Measurements from ENCODE around the gene DNAJB9.

Gene DNAJB9

DNA sequence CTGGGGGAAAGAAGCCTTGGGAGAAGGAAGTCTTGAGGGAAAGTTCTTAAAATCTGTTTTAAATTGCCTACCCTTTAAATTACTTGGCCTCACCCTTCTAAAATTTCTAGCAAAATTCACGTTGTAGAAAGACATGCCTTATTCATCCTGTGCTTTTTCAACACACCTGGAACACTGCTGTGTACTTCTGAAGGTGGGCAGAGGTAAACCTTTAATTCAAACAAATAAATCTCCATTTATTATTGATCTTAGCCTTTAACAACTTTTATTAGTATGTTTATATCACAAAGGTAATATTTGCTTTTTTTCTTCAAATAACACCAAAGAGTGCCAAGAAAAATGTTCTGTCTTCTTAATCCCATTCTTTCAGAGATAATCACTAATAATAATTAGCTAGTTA, 30.7 kb downstream of the DNAJB9 start (continued):
- TF ChIP-seq ZNF629 (tag by site-specific recombination; IDR thresholded peaks at IDR 0.05) (no peak), ZNF404 (tag by site-specific recombination; IDR thresholded peaks at IDR 0.05) (no peak), ZBTB8A (tag by site-specific recombination; IDR thresholded peaks at IDR 0.05) (no peak), ZNF600 (tag by site-specific recombination; IDR thresholded peaks at IDR 0.05) (no peak), YY2 (tag by site-specific recombination; IDR thresholded peaks at IDR 0.05) (no peak)
- TF ChIP-seq, protein P1, sequence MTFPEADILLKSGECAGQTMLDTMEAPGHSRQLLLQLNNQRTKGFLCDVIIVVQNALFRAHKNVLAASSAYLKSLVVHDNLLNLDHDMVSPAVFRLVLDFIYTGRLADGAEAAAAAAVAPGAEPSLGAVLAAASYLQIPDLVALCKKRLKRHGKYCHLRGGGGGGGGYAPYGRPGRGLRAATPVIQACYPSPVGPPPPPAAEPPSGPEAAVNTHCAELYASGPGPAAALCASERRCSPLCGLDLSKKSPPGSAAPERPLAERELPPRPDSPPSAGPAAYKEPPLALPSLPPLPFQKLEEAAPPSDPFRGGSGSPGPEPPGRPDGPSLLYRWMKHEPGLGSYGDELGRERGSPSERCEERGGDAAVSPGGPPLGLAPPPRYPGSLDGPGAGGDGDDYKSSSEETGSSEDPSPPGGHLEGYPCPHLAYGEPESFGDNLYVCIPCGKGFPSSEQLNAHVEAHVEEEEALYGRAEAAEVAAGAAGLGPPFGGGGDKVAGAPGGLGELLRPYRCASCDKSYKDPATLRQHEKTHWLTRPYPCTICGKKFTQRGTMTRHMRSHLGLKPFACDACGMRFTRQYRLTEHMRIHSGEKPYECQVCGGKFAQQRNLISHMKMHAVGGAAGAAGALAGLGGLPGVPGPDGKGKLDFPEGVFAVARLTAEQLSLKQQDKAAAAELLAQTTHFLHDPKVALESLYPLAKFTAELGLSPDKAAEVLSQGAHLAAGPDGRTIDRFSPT (tag by site-specific recombination; IDR thresholded peaks at IDR 0.05) = no peak
- TF ChIP-seq, protein P2, sequence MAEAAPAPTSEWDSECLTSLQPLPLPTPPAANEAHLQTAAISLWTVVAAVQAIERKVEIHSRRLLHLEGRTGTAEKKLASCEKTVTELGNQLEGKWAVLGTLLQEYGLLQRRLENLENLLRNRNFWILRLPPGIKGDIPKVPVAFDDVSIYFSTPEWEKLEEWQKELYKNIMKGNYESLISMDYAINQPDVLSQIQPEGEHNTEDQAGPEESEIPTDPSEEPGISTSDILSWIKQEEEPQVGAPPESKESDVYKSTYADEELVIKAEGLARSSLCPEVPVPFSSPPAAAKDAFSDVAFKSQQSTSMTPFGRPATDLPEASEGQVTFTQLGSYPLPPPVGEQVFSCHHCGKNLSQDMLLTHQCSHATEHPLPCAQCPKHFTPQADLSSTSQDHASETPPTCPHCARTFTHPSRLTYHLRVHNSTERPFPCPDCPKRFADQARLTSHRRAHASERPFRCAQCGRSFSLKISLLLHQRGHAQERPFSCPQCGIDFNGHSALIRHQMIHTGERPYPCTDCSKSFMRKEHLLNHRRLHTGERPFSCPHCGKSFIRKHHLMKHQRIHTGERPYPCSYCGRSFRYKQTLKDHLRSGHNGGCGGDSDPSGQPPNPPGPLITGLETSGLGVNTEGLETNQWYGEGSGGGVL (tag by site-specific recombination; IDR thresholded peaks at IDR 0.05) = no peak

DNA sequence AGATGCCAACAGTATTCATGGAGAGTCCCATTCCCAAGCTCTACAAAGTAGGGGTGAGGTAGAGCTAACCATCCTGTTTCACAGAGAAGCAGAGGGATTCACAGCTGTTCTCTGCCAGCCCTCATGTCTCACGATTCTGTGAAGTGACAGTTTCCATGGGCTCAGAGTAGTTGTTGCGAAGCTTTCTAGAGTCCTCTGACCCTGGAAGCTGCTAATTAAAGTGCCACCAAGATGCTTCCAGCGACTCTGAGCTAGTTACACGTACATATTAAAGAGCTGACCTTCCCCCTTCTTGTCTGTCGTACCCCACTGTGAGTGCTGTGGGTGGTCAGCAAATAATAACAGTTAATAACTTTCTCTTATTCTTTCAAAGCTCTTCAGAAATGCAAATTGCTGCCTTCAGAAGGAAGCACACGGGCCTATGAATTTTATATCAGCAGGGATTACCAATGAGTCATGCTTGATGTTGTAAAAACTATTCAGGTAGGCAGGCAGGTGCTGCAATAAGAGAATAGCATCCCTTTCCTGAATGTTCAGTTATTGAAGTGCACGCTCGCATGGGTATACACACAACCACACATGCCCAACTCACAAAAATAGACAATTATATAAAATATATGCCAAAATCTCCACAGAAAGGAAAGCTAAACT, 34.1 kb downstream of the DNAJB9 start:
- Histone ChIP-seq H3K4me1 (ENCODE audit: control insufficient read depth, insufficient read depth, low read length) (no peaks in the 10 kb centered on the region), H3K36me3 (ENCODE audit: control insufficient read depth in 2 of 2, insufficient read depth in 1 of 2, low read length in 2 of 2) (no peaks in the 10 kb centered on the region), H3K27ac (ENCODE audit: extremely low read depth, low read depth, low read length) (no peak overlapping the region), H3K4me3 (ENCODE audit: low read depth, low read length) (no peak overlapping the region), H3K9me3 (ENCODE audit: control insufficient read depth, insufficient read depth, low read depth, low read length) (no peaks in the 10 kb centered on the region)
- no peak for TF ChIP-seq ZNF366 (tag by site-specific recombination; conservative IDR thresholded peaks at IDR 0.05)
- no peak for TF ChIP-seq OVOL3 (tag by site-specific recombination; IDR thresholded peaks at IDR 0.05)
- TF ChIP-seq, protein P3, sequence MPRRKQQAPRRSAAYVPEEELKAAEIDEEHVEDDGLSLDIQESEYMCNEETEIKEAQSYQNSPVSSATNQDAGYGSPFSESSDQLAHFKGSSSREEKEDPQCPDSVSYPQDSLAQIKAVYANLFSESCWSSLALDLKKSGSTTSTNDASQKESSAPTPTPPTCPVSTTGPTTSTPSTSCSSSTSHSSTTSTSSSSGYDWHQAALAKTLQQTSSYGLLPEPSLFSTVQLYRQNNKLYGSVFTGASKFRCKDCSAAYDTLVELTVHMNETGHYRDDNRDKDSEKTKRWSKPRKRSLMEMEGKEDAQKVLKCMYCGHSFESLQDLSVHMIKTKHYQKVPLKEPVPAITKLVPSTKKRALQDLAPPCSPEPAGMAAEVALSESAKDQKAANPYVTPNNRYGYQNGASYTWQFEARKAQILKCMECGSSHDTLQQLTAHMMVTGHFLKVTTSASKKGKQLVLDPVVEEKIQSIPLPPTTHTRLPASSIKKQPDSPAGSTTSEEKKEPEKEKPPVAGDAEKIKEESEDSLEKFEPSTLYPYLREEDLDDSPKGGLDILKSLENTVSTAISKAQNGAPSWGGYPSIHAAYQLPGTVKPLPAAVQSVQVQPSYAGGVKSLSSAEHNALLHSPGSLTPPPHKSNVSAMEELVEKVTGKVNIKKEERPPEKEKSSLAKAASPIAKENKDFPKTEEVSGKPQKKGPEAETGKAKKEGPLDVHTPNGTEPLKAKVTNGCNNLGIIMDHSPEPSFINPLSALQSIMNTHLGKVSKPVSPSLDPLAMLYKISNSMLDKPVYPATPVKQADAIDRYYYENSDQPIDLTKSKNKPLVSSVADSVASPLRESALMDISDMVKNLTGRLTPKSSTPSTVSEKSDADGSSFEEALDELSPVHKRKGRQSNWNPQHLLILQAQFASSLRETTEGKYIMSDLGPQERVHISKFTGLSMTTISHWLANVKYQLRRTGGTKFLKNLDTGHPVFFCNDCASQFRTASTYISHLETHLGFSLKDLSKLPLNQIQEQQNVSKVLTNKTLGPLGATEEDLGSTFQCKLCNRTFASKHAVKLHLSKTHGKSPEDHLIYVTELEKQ (tag by site-specific recombination; IDR thresholded peaks at IDR 0.05; ENCODE audit: borderline replicate concordance) = no peak
- TF ChIP-seq, protein P4, sequence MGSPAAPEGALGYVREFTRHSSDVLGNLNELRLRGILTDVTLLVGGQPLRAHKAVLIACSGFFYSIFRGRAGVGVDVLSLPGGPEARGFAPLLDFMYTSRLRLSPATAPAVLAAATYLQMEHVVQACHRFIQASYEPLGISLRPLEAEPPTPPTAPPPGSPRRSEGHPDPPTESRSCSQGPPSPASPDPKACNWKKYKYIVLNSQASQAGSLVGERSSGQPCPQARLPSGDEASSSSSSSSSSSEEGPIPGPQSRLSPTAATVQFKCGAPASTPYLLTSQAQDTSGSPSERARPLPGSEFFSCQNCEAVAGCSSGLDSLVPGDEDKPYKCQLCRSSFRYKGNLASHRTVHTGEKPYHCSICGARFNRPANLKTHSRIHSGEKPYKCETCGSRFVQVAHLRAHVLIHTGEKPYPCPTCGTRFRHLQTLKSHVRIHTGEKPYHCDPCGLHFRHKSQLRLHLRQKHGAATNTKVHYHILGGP (tag by site-specific recombination; IDR thresholded peaks at IDR 0.05) = no peak
- TF ChIP-seq ZNF174 (tag by site-specific recombination; IDR thresholded peaks at IDR 0.05) = no peak
- TF ChIP-seq ZSCAN23 (tag by site-specific recombination; IDR thresholded peaks at IDR 0.05) = no peak
- TF ChIP-seq ZNF560 (tag by site-specific recombination; IDR thresholded peaks at IDR 0.05; ENCODE audit: borderline replicate concordance) = no peak
- TF ChIP-seq, protein P5, sequence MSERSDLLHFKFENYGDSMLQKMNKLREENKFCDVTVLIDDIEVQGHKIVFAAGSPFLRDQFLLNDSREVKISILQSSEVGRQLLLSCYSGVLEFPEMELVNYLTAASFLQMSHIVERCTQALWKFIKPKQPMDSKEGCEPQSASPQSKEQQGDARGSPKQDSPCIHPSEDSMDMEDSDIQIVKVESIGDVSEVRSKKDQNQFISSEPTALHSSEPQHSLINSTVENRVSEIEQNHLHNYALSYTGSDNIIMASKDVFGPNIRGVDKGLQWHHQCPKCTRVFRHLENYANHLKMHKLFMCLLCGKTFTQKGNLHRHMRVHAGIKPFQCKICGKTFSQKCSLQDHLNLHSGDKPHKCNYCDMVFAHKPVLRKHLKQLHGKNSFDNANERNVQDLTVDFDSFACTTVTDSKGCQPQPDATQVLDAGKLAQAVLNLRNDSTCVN (tag by site-specific recombination; optimal IDR thresholded peaks at IDR 0.05) = no peak
- no peak for TF ChIP-seq ZNF585B (tag by site-specific recombination; IDR thresholded peaks at IDR 0.05)
- TF ChIP-seq, protein P6, sequence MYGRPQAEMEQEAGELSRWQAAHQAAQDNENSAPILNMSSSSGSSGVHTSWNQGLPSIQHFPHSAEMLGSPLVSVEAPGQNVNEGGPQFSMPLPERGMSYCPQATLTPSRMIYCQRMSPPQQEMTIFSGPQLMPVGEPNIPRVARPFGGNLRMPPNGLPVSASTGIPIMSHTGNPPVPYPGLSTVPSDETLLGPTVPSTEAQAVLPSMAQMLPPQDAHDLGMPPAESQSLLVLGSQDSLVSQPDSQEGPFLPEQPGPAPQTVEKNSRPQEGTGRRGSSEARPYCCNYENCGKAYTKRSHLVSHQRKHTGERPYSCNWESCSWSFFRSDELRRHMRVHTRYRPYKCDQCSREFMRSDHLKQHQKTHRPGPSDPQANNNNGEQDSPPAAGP (tag by site-specific recombination; IDR thresholded peaks at IDR 0.05) = no peak
- TF ChIP-seq KLF1 (tag by site-specific recombination; IDR thresholded peaks at IDR 0.05) = no peak
- CTCF ChIA-PET = no interaction called here
- POLR2A ChIA-PET = interaction anchor here (0.6 kb wide), 1 partner anchor 15 kb away, joined by 3 read pairs; no protein-coding TSS in a partner anchor
